BLaER1 (cell line): ENCODE results near the gene SLX9.

Experiments used
- H3K27ac ChIP-seq: shearing (Covaris generic); formaldehyde crosslinking; 2 replicates; pipeline ENCODE4 v1.8.1; 2022
- H3K27me3 ChIP-seq: shearing (Covaris generic); formaldehyde crosslinking; 2 replicates; pipeline ENCODE4 v1.8.1; 2022
- H3K36me3 ChIP-seq: shearing (Covaris generic); formaldehyde crosslinking; 2 replicates; pipeline ENCODE4 v1.8.1; 2022
- H3K4me1 ChIP-seq: shearing (Covaris generic); formaldehyde crosslinking; 2 replicates; pipeline ENCODE4 v1.8.1; 2022
- H3K4me2 ChIP-seq: shearing (Covaris generic); formaldehyde crosslinking; 2 replicates; pipeline ENCODE4 v1.8.1; 2022
- H3K4me3 ChIP-seq: shearing (Covaris generic); formaldehyde crosslinking; 2 replicates; pipeline ENCODE4 v1.8.1; 2022
- H3K9ac ChIP-seq: shearing (Covaris generic); formaldehyde crosslinking; 2 replicates; pipeline ENCODE4 v1.8.1; 2022
- H3K9me3 ChIP-seq: shearing (Covaris generic); formaldehyde crosslinking; 2 replicates; pipeline ENCODE4 v1.8.1; 2022
- H4K20me1 ChIP-seq: shearing (Covaris generic); formaldehyde crosslinking; 2 replicates; pipeline ENCODE4 v1.8.1; 2022
- Cebpa-rat ChIP-seq: shearing (Covaris generic); IDR thresholded peaks from 2 replicates; pipeline ENCODE4 v1.8.1; 2022

Gene SLX9

GRCh38 chr21:45015469-45015860 is 75.6 kb downstream of the SLX9 start:
- Histone ChIP-seq H3K9me3 (peaks cover 5% of the 10 kb centered on the region; the same call in 1 of the 2 replicates), H4K20me1 (no peaks in the 10 kb centered on the region), H3K9ac (peak overlapping the region; percentile 36), H3K27ac (peak overlapping the region; percentile 24), H3K36me3 (peaks cover 20% of the 10 kb centered on the region), H3K4me3 (no peak overlapping the region), H3K4me2 (peak overlapping the region; percentile 100), H3K27me3 (peaks cover 6% of the 10 kb centered on the region; the same call in 1 of the 2 replicates), H3K4me1 (peaks cover 95% of the 10 kb centered on the region)
- TF ChIP-seq Cebpa-rat = no peak

DNA sequence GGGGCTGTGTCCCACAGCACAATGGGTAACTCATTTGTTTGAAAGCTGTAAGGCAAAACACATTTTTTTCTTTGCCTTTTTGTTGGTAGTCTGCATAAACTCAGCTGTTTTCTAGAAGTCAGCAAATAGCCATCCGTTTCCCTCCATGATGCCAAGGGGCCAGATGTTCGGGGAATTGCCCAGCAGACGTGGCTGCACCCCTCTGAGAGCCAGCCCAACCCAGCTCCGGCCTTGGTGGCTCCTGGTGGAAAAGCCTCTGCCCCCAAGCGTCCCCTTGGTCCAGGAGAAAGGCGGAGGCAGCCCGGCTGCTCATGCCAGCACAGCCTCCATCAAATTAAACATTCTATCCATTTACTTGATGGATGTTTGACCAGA is 76.2 kb downstream of the SLX9 start:
- Histone ChIP-seq H3K9ac (peak overlapping the region; percentile 36), H3K4me1 (peaks cover 95% of the 10 kb centered on the region), H4K20me1 (no peaks in the 10 kb centered on the region), H3K4me3 (no peak overlapping the region), H3K9me3 (peaks cover under 1% of the 10 kb centered on the region; the same call in 1 of the 2 replicates), H3K36me3 (peaks cover 15% of the 10 kb centered on the region), H3K27ac (peak overlapping the region; percentile 24; the same call in 1 of the 2 replicates), H3K27me3 (peaks cover 6% of the 10 kb centered on the region; the same call in 1 of the 2 replicates), H3K4me2 (peak overlapping the region; percentile 100)
- no peak for TF ChIP-seq Cebpa-rat

DNA sequence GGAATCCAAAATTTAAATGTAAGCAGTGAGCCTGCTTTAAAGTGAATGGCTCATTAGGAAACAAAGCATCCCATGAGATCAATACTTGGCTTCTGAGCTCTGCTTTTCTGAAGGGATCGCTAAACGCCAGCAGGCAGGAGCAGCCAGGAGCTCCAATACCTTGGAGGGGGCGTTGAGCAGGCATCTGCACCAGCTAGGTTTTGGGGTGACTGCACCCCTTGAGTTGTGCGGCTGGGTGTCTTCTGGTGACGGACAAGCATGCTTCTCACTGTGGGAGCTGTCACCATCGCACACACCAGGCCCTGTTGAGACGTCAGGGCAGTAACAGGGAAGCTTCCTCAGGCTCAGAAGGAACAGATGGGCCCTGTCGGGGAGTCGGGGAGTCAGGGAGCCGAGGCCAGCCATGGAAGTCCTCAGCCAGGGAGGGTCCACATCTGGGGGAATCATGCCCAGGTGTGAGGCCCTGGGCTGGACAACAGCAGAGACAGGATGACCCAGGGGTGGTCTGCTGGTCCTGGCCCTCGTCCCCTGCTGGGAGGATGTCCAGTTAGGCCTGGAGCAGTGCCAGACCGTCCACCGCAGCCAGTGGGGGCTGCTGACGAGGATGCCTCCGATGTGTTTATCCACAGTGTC is 76.7 kb downstream of the SLX9 start:
- H3K9ac ChIP-seq = no peak overlapping the region; the same call in 1 of the 2 replicates
- H3K27ac ChIP-seq = no peak overlapping the region
- no peak for TF ChIP-seq Cebpa-rat
- peaks cover 6% of the 10 kb centered on the region; the same call in 1 of the 2 replicates for H3K27me3 ChIP-seq
- H3K4me3 ChIP-seq = no peak overlapping the region
- peak overlapping the region; percentile 100 for H3K4me2 ChIP-seq
- no peaks in the 10 kb centered on the region for H3K9me3 ChIP-seq
- peaks cover 93% of the 10 kb centered on the region for H3K4me1 ChIP-seq
- H3K36me3 ChIP-seq = peaks cover 14% of the 10 kb centered on the region
- no peaks in the 10 kb centered on the region for H4K20me1 ChIP-seq

GRCh38 chr21:45017039-45017960 is 77.5 kb downstream of the SLX9 start:
- Histone ChIP-seq H3K27ac (peak overlapping the region; percentile 93), H4K20me1 (no peaks in the 10 kb centered on the region)
- TF ChIP-seq Cebpa-rat = no peak

GRCh38 chr21:45018131-45019075 is 78.6 kb downstream of the SLX9 start:
- Histone ChIP-seq H3K27me3 (peaks cover 6% of the 10 kb centered on the region; the same call in 1 of the 2 replicates), H3K4me2 (peak overlapping the region; percentile 100), H4K20me1 (no peaks in the 10 kb centered on the region), H3K36me3 (peaks cover 29% of the 10 kb centered on the region), H3K9ac (peak overlapping the region; percentile 86), H3K27ac (peak overlapping the region; percentile 93), H3K4me1 (peaks cover 74% of the 10 kb centered on the region), H3K9me3 (peaks cover 18% of the 10 kb centered on the region), H3K4me3 (peak overlapping the region; percentile 72)
- no peak for TF ChIP-seq Cebpa-rat

More at GRCh38 chr21:45017039-45017960, 77.5 kb downstream of the SLX9 start:
- Histone ChIP-seq H3K4me2 (peak overlapping the region; percentile 100), H3K27me3 (peaks cover 6% of the 10 kb centered on the region; the same call in 1 of the 2 replicates), H3K9ac (peak overlapping the region; percentile 86; the same call in 1 of the 2 replicates), H3K4me1 (peaks cover 85% of the 10 kb centered on the region), H3K9me3 (peaks cover 7% of the 10 kb centered on the region), H3K4me3 (peak overlapping the region; percentile 72), H3K36me3 (peaks cover 20% of the 10 kb centered on the region; the same call in 1 of the 2 replicates)

DNA sequence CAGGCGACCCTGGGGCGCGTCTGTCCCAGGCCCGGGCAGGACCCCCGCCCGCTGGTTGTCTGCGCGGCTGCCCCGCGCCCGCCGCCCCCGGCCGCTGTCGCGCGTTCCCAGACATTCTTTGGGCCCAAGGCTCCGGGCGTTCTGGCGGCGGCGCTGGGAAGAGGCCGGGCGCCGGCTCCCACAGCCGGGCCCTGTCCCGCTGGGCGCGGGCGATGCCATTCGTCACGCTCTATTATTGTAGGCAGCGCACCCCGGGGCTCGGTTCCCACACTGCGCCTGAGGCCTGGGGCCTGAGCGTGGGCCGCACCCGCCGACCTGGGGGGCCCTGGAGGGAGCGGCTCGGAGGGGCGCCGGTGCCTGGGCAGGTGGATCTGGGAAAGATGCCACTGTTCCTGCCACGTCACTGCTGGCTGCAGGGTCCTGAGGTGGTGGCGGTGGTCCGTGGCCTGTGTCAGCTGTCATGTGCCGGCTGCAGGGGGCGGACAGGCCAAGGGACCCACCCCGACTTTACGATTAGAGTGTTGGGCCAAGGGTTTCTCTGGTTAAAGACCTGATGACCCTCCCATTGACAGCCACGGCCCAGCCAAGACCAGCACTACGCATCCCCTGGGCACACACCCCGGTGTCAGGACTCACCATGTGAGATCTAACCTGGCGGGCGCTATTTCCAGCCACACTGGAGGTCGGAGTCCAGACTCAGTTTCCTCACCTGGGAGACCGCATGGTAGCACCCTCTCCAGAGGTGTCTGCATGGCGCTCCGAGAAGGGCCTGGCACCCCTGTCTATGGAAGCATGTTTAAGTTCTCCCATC is 79.5 kb downstream of the SLX9 start:
- peaks cover 10% of the 10 kb centered on the region; the same call in 1 of the 2 replicates for H3K27me3 ChIP-seq
- TF ChIP-seq Cebpa-rat = no peak
- H3K4me2 ChIP-seq = peak overlapping the region; percentile 73
- H3K4me3 ChIP-seq = peak overlapping the region; percentile 53
- H3K9me3 ChIP-seq = peaks cover 27% of the 10 kb centered on the region
- H3K4me1 ChIP-seq = peaks cover 65% of the 10 kb centered on the region
- H3K27ac ChIP-seq = no peak overlapping the region
- H4K20me1 ChIP-seq = no peaks in the 10 kb centered on the region
- H3K36me3 ChIP-seq = peaks cover 35% of the 10 kb centered on the region
- 0 out of 2 replicates have a peak overlapping the region, but pooled peaks have one; percentile 22 for H3K9ac ChIP-seq

DNA sequence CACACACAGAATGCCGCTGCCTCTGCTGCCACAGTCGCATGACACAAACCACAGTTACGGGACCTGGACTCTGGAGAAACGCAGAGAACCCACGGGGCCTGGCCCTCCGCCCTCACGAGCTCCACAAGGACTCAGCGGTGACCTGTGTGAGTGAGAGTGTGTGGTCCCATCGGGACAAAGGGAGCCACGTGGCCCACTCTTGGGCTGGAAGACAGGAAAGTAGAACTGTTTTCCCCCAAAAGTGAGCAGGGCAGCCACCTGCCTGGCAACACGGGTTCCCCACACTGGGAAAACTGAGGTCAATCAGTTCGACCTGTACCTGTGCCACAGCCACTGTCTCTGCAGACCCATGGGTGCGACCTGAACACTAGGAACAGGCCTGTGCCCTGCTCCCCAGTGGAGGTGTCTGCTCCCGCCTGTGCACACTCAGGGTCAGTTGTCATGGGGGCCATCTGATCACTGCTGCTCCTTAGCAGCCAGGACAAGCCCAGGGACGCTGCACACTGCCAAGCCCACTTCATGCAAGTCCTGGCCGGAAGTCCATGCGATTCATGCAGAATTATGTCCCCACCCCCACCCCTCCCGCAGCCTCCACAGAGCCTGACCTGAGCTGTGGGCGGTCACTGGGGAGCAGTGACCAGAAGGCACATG is 80.2 kb downstream of the SLX9 start:
- no peak for TF ChIP-seq Cebpa-rat
- peaks cover 58% of the 10 kb centered on the region for H3K4me1 ChIP-seq

More for the DNA sequence above, 80.2 kb downstream of the SLX9 start:
- peak overlapping the region; percentile 73 for H3K4me2 ChIP-seq
- no peak overlapping the region for H3K9ac ChIP-seq
- H3K27ac ChIP-seq = no peak overlapping the region
- peaks cover 10% of the 10 kb centered on the region; the same call in 1 of the 2 replicates for H3K27me3 ChIP-seq
- H3K4me3 ChIP-seq = no peak overlapping the region
- peaks cover 35% of the 10 kb centered on the region for H3K36me3 ChIP-seq
- H4K20me1 ChIP-seq = no peaks in the 10 kb centered on the region
- peaks cover 32% of the 10 kb centered on the region for H3K9me3 ChIP-seq
